H1 (cell line): Measurements from ENCODE around the gene AK8. TPM values are rescaled to one million over a fixed set of nuclear protein-coding genes. Genes with fewer than 3 reads are reported as not detected.

Experiments
- CTCF ChIA-PET: fragments of 300-600 bp; sonication (Branson Sonifier 250); formaldehyde crosslinking; loops from one replicate; lab custom pipeline; 2021; ENCODE audit not compliant: partially characterized antibody; lab: Charles Lee
- POLR2A ChIA-PET: fragments of 300-600 bp; sonication (Branson Sonifier 250); formaldehyde crosslinking; loops from one replicate; lab custom pipeline; 2021; ENCODE audit warnings: inconsistent platforms; ENCODE audit not compliant: partially characterized antibody; lab: Charles Lee
- DNase-seq, 2 experiments: peaks; one replicate each; pipeline versions ENCODE4 v3.0.0 to v3.0.0-alpha.2; 2010 to 2022; ENCODE audit warnings: low spot score in 2 of 2, low read depth in 1 of 2, mixed read lengths in 1 of 2
- FAIRE-seq: peaks from 2 replicates; lab custom pipeline; 2011; peaks lifted over from hg19 to GRCh38; lab: Jason Lieb, UNC
- H2AFZ ChIP-seq: 2 replicates; pipeline ENCODE4 v1.8.1; 2012; ENCODE audit warnings: low read length, inconsistent platforms
- H2AK5ac ChIP-seq: 2 replicates; pipeline ENCODE4 v1.6.1; 2013; ENCODE audit warnings: low read depth, low read length
- H2BK120ac ChIP-seq: replicated peaks from 2 replicates; pipeline ENCODE3; 2013; ENCODE audit warnings: low read depth, low read length, inconsistent platforms
- H2BK12ac ChIP-seq: 2 replicates; pipeline ENCODE4 v1.6.1; 2013; ENCODE audit warnings: low read depth, low read length
- H2BK15ac ChIP-seq: 2 replicates; pipeline ENCODE4 v1.6.1; 2013; ENCODE audit warnings: low read length
- H2BK20ac ChIP-seq: 2 replicates; pipeline ENCODE4 v1.6.1; 2013; ENCODE audit warnings: low read length
- H2BK5ac ChIP-seq: 2 replicates; pipeline ENCODE4 v1.6.1; 2013; ENCODE audit warnings: low read depth, low read length
- H3K14ac ChIP-seq: 2 replicates; pipeline ENCODE4 v1.6.1; 2013; ENCODE audit warnings: inconsistent platforms; ENCODE audit not compliant: insufficient read length
- H3K18ac ChIP-seq: 2 replicates; pipeline ENCODE4 v1.6.1; 2013; ENCODE audit warnings: low read length; ENCODE audit errors: extremely low read depth
- H3K23ac ChIP-seq: 2 replicates; pipeline ENCODE4 v1.6.1; 2013; ENCODE audit warnings: inconsistent platforms; ENCODE audit not compliant: insufficient read length
- H3K23me2 ChIP-seq: 2 replicates; pipeline ENCODE4 v1.6.1; 2013; ENCODE audit warnings: low read depth, low read length
- H3K27ac ChIP-seq: 2 replicates; pipeline ENCODE4 v1.6.1; 2011; ENCODE audit warnings: low read depth, low read length, inconsistent platforms
- H3K27me3 ChIP-seq, 4 experiments: replicated peaks in 1 of 4; 1 replicate in 1 of 4; 2 replicates in 3 of 4; pipeline versions ENCODE4 v1.6.1 to v1.8.1; 2011 to 2013; ENCODE audit warnings: low read length in 3 of 4, mild to moderate bottlenecking in 3 of 4, inconsistent platforms in 2 of 4, mixed read lengths in 2 of 4, moderate library complexity in 1 of 4; ENCODE audit not compliant: control insufficient read depth in 3 of 4, insufficient read depth in 3 of 4; ENCODE audit errors: extremely low read depth in 1 of 4
- H3K36me3 ChIP-seq, 4 experiments: 2 replicates each; pipeline versions ENCODE4 v1.6.1 to v1.8.1; 2011 to 2013; ENCODE audit warnings: mild to moderate bottlenecking in 4 of 4, low read length in 3 of 4, moderate library complexity in 2 of 4, control low read depth in 1 of 4, inconsistent platforms in 1 of 4; ENCODE audit not compliant: insufficient read depth in 4 of 4, control insufficient read depth in 2 of 4
- H3K4ac ChIP-seq: replicated peaks from 2 replicates; pipeline ENCODE3; 2013; ENCODE audit warnings: low read length, low read depth, mixed read lengths, inconsistent platforms; ENCODE audit not compliant: insufficient read length
- H3K4me1 ChIP-seq, 4 experiments: replicated peaks in 1 of 4; 1 replicate in 1 of 4; 2 replicates in 3 of 4; pipeline versions ENCODE4 v1.6.1 to v1.8.1; 2011 to 2013; ENCODE audit warnings: low read length in 3 of 4, inconsistent platforms in 2 of 4, mixed read lengths in 1 of 4; ENCODE audit not compliant: insufficient read depth in 4 of 4, control insufficient read depth in 3 of 4
- H3K4me2 ChIP-seq, 2 experiments: 2 replicates each; pipeline versions ENCODE4 v1.6.1 to v1.8.1; 2011 to 2013; ENCODE audit warnings: low read depth in 2 of 2, low read length in 2 of 2, control low read depth in 1 of 2, inconsistent platforms in 1 of 2, mild to moderate bottlenecking in 1 of 2; ENCODE audit not compliant: insufficient read depth in 1 of 2
- H3K4me3 ChIP-seq, 4 experiments: fragments of 200-600, 300-600 bp in 1 of 4; sonication (generic), shearing (Covaris generic), sonication (Bioruptor Twin) in 1 of 4; 2 replicates each; pipeline versions ENCODE4 v1.5.1 to v1.8.1; 2011 to 2016; ENCODE audit warnings: low read length in 4 of 4, low read depth in 3 of 4, control low read depth in 2 of 4, inconsistent platforms in 2 of 4, mild to moderate bottlenecking in 2 of 4, mixed read lengths in 1 of 4, moderate library complexity in 1 of 4; ENCODE audit not compliant: insufficient read depth in 2 of 4; ENCODE audit errors: extremely low read depth in 1 of 4
- H3K56ac ChIP-seq: replicated peaks from 2 replicates; pipeline ENCODE3; 2013; ENCODE audit warnings: low read depth, mild to moderate bottlenecking, mixed read lengths, low read length, inconsistent platforms; ENCODE audit not compliant: insufficient read length
- H3K79me1 ChIP-seq: 2 replicates; pipeline ENCODE4 v1.6.1; 2013; ENCODE audit warnings: low read depth, low read length, control low read depth
- H3K79me2 ChIP-seq, 2 experiments: 2 replicates each; pipeline versions ENCODE4 v1.6.1 to v1.8.1; 2012 to 2013; ENCODE audit warnings: low read length in 2 of 2, mild to moderate bottlenecking in 2 of 2, inconsistent platforms in 1 of 2; ENCODE audit not compliant: insufficient read depth in 2 of 2, control insufficient read depth in 1 of 2
- H3K9ac ChIP-seq, 4 experiments: replicated peaks in 1 of 4; 1 replicate in 1 of 4; 2 replicates in 3 of 4; pipeline versions ENCODE4 v1.6.1 to v1.8.1; 2011 to 2013; ENCODE audit warnings: low read depth in 3 of 4, low read length in 3 of 4, control low read depth in 2 of 4, mild to moderate bottlenecking in 2 of 4, moderate library complexity in 2 of 4, inconsistent platforms in 1 of 4; ENCODE audit errors: extremely low read depth in 1 of 4
- H3K9me3 ChIP-seq, 2 experiments: 2 replicates each; pipeline versions ENCODE4 v1.6.1 to v1.8.1; 2012 to 2013; ENCODE audit warnings: mild to moderate bottlenecking in 2 of 2, moderate library complexity in 2 of 2, control low read depth in 1 of 2, inconsistent platforms in 1 of 2, low read depth in 1 of 2, low read length in 1 of 2, mixed read lengths in 1 of 2; ENCODE audit not compliant: insufficient read depth in 2 of 2
- H4K20me1 ChIP-seq, 2 experiments: replicated peaks in 1 of 2; 2 replicates each; pipeline versions ENCODE3 to v1.8.1; 2011 to 2013; ENCODE audit warnings: inconsistent platforms in 2 of 2, low read length in 2 of 2, mild to moderate bottlenecking in 1 of 2; ENCODE audit not compliant: insufficient read depth in 2 of 2, control insufficient read depth in 1 of 2
- H4K5ac ChIP-seq: 2 replicates; pipeline ENCODE4 v1.6.1; 2013; ENCODE audit warnings: low read length, low read depth, mixed read lengths, inconsistent platforms; ENCODE audit not compliant: insufficient read length
- H4K8ac ChIP-seq: 2 replicates; pipeline ENCODE4 v1.8.0; 2013; ENCODE audit warnings: mild to moderate bottlenecking, moderate library complexity, low read length, inconsistent platforms; ENCODE audit not compliant: insufficient read depth; ENCODE audit errors: extremely low read depth
- H4K91ac ChIP-seq: replicated peaks from 2 replicates; pipeline ENCODE3; 2013; ENCODE audit warnings: low read length, mixed read lengths, inconsistent platforms; ENCODE audit not compliant: insufficient read length
- SP1 ChIP-seq: IDR thresholded peaks from 2 replicates; pipeline ENCODE4 v1.6.1; 2011; ENCODE audit warnings: low read depth, low read length
- SUZ12 ChIP-seq: fragments of 200-600 bp; sonication (generic); IDR thresholded peaks from 2 replicates; pipeline ENCODE4 v1.6.1; 2012; ENCODE audit warnings: mild to moderate bottlenecking, inconsistent platforms, low read length, moderate library complexity, mixed read lengths
- WGBS, 2 experiments: shearing (Covaris generic) in 1 of 2; methylation state at CpG; one replicate each; pipeline versions ENCODE4 v1.1.6 to v1.1.7; 2013 to 2015; ENCODE audit warnings: low lambda C conversion rate in 2 of 2, mixed read lengths in 2 of 2, inconsistent platforms in 1 of 2, low coverage in 1 of 2, missing lambda C conversion rate in 1 of 2; ENCODE audit not compliant: insufficient replicate concordance in 2 of 2, insufficient coverage in 1 of 2, insufficient read length in 1 of 2; ENCODE audit errors: extremely low coverage in 1 of 2, missing lambda C conversion rate in 1 of 2; 5-methylcytosine and 5-hydroxymethylcytosine counted together
- polyA plus RNA-seq, 7 experiments: library from polyadenylated mRNA; depleted of rRNA in 3 of 7; stranded (reverse) in 5 of 7; unstranded in 2 of 7; fragments of >200 nt in 5 of 7; fragments of 200-250 nt in 2 of 7; gene quantifications; 1 replicate in 5 of 7; 2 replicates in 1 of 7; 4 replicates in 1 of 7; pipeline versions ENCODE4 v1.2.1 to v1.2.3, GENCODE V29; 2011 to 2013; ENCODE audit warnings: missing spikeins in 2 of 7, mixed read lengths in 2 of 7
- total RNA-seq: library from RNA; stranded (reverse); fragmentation: NEBNext Ultra II Directional; extraction: Animal tissue kit (Norgen Biotek cat#: 25700); gene quantifications from 2 replicates; pipeline ENCODE4 v1.2.1, GENCODE V29; 2021

Gene AK8
- total and polyA plus RNA-seq, 2 of the 8 experiments (the other 6 are each of a cell fraction or from before 2014, with no cell fraction given): 0.35 to 0.48 TPM

GRCh38 chr9:132755096-132755495 lies 123.0 kb downstream of the AK8 start:
- Histone ChIP-seq H2BK5ac (no peak overlapping the region), H3K27ac (no peak overlapping the region), H2BK20ac (no peak overlapping the region), H3K9ac (no peak overlapping the region), H3K4me1 (peaks cover 0 to 8% (median 3%) of the 10 kb centered on the region in 4 experiments; a peak in 4 of 7 replicates), H3K4ac (no peak overlapping the region), H3K79me1 (no peaks in the 10 kb centered on the region), H3K4me2 (no peak overlapping the region), H3K23me2 (no peaks in the 10 kb centered on the region), H3K56ac (no peak overlapping the region), H3K9me3 (no peaks in the 10 kb centered on the region), H2BK15ac (no peak overlapping the region), H4K20me1 (no peaks in the 10 kb centered on the region), H2BK12ac (no peak overlapping the region), H3K36me3 (no peaks in the 10 kb centered on the region), H3K23ac (no peak overlapping the region), H3K4me3 (no peak overlapping the region), H2BK120ac (no peak overlapping the region), H4K5ac (no peak overlapping the region), H4K8ac (no peak overlapping the region), H3K14ac (no peak overlapping the region), H3K27me3 (no peaks in the 10 kb centered on the region; a peak in 1 of 7 replicates), H4K91ac (no peak overlapping the region), H2AK5ac (no peak overlapping the region), H3K18ac (no peak overlapping the region), H2AFZ (no peak overlapping the region), H3K79me2 (no peaks in the 10 kb centered on the region)
- DNase-seq (no peak), FAIRE-seq (no peak)
- WGBS, 2 experiments: 94% methylated on average over 9 of the region's 9 CpGs; no CpG with 5 or more reads in 1 of the 2 experiments
- ChIA-PET POLR2A (no interaction called here), CTCF (interaction anchor here (1.0 to 6.4 kb wide), 2 partner anchors 13 to 61 kb away, joined by 3 to 33 read pairs; no protein-coding TSS in a partner anchor)
- TF ChIP-seq SUZ12 (no peak), SP1 (no peak)
